T-helper 2 cell (primary cell): ENCODE data around the gene PTGR3.
A peak's percentile ranks its signal among the peaks of the same experiment; 100 is the strongest.

Source experiments
- DNase-seq, 5 experiments: peaks; one replicate each; pipeline versions ENCODE4 v3.0.0 to v3.0.0-alpha.2; 2012 to 2022

Gene PTGR3

GRCh38 chr18:75234901-75235300 is 26.0 kb upstream of the PTGR3 start:
- no peak for DNase-seq

- DNase-seq: no peak
These were observed 22.1 kb upstream of the PTGR3 start for GRCh38 chr18:75231053-75231406.

- DNase-seq: no peak
These were observed 21.5 kb upstream of the PTGR3 start for GRCh38 chr18:75230163-75231052.

DNA sequence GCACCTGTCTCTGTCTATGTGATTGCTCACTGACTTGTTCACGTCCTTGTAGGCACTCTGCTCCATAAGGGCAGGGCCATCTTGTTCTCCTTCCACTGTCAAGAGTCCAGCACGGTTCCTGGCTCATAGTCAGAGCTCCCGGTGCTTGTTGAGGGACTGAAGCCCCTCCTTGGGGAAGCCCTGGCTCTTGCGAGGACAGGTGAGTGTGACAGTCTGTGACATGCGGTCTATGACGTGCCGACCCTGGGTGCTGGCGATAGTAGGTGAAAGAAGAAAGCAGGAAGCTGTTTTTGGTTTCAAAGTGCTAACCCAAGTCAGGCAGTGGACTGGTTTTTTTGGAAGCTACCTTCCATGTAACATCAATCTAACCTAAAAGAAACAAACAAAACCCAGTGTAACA is 20.5 kb upstream of the PTGR3 start:
- DNase-seq: peak in 1 of 5 experiments; percentile 42

GRCh38 chr18:75228967-75229366 is 20.0 kb upstream of the PTGR3 start:
- no peak for DNase-seq

DNA sequence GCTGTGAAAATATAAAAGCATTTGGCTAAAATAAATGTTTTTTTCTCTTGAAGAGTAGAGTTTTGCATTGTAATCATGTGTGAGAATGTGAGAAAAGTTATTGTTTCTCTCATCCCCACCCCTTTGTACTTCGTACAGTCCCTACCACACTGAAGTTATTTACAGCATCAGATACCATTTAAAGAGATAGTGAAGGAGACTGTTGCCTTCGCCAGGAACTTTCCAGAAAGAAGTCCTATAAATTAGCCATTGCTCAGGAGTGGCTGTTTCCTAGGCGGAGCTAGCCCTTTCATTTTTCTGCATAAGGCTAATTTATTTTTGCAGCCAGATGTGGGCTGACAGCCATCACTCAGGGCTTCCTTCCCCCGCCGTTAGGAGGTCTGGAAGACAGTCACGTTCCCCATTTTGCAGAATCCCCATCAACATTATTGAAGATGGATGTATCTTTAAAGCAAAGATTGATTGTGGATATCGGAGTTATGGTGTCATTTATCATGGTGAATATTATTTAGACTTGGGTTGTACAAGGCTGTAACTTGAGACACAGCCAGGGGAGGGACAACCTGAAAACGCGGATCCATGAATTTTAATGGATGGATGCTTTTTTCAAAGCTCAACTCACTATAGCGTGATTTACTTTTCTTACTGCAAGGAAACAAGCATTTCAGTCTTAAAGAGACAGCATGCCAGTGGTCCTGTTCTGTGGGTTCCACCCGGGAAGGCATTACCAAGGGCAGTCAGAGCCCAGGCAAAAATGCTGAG is 18.8 kb upstream of the PTGR3 start:
- no peak for DNase-seq

DNA sequence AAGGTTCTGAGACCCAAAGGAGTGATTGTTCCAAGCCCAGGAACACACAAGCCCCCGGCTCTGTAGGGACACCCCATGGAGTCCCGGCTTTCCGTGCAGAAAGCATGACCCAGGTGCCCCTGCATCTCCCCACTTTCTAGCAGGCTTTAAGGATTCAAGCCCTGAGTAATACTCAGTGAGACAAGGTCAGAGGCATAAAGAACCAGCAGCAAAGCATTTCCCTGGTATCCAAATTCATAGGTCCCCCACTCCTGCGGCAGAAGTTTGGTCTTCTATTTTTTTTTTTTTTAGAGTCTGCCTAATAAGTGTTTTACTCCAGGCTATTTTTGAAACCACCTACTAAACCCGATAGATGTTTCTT is 18.0 kb upstream of the PTGR3 start:
- DNase-seq: no peak

- no peak for DNase-seq
These were observed 17.5 kb upstream of the PTGR3 start for GRCh38 chr18:75226286-75226955.

DNA sequence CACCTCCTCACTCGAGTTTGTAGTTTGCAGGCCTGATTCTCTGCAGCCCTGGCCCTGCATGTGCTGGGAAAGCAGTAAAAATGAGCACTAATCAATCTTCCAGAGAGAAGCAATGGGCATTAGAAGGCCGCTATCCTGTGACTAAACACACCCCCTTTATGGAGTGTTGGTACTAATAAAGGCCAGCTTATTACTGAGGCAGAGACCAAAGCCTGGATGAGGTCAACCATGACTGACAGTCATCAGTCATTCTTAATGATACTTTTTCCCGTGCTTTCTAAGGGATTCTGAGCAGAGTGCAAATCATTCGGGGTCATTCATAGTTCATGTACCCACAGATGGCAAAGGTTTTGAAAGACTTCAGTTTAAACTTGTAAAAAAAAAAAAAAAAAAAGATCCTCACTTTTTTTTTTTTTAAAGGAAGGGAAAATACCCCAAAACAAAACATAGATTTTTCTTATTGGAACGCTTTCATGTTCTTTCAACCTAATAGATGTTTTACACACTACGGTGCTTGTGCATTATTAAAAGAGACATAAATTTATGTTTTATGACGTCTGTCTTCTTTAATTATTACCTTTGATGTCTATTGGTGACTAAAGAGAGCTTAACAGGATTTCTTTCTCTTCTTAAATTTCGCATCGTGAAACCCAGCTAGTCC is 14.9 kb upstream of the PTGR3 start:
- DNase-seq: no peak

- DNase-seq: no peak
These were observed 13.5 kb upstream of the PTGR3 start for GRCh38 chr18:75222407-75222806.

GRCh38 chr18:75221897-75222296 is 13.0 kb upstream of the PTGR3 start:
- no peak for DNase-seq

DNA sequence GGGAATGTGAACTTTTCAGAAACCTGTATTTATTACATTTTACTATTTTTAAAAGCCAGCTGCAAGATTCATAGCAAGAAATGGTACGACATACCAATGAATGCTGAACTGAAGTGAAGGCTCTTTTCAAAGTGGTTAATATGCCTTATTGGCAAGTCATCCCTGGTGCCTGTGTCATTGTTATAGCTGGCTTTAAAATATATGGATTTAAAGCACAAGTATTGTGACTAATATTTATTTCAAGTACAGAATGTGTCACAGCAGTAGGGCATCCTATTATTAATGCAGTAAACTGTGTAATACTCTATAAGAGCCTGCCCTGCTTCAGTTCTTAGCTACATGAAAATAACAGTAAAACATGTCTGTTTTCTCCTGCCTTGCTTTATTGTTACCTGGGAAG is 12.5 kb upstream of the PTGR3 start:
- no peak for DNase-seq

GRCh38 chr18:75220551-75221355 is 11.8 kb upstream of the PTGR3 start:
- no peak for DNase-seq

DNA sequence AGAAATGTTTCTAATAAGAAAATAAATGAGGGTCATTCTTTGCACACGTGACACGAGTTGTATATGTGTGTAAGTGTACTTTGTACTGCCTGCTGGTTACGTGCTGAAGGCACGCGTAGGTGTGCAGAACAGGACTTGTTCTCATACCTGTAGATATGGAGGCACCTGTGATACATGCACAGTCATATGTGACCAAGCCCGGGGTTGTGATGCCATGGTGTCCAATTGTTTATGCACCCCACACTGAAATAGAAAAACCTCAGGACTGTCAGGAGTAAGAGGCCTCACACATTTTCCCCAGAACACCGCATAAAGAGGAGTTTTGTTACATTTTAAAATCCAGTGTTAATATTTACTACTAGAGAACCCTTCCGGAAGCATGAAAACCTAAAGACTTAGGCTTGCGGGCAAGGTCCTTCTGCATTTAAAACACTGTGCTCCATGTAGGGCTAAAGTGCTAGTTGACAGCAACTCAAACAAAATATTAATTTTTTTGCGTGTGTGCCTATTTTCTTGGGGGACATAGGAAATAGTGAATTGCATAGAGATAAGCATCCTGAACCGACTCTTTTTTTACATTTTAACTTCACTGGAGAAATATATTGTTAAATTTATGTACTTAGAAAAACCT is 10.9 kb upstream of the PTGR3 start:
- DNase-seq: no peak

DNA sequence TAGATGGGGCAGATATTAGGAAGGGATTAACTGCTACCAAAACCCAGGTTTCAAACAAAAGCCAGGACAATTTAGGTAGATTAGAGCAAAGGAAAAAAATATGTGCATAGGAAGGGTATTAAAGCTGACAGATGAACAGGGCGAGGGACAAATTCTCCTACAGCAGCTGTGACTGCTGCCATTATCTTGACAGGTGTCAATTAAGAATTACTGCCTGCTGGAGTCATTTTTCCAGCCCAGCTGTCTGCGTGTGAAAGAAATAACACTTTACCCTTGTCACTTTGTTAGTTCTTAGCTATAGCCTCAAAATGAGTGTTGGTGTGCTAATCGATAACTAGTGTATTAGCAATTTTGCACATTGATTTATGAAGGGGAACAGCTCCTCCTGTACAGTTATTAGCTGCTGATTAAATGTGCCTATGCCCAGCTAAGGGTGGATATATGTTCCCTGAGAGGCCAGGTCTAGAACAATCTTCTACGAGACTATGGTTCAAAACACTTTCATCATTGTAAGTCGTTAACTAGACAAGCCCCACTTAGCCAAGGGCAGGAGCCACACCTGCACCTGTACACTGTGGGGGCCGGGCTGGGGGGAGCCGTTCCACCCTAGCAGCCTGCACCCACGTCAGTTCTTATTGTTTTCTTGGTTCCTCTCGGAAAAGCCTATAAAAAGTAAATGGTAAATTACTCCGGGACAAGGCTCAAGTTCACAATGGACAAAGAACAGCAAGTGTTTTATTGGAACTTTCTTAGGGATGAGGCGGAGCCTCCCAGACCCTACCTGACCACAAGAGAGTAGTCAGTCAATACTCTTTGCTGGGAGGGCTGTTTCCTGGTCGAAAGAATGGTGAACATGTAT is 9.4 kb upstream of the PTGR3 start:
- no peak for DNase-seq

- DNase-seq: no peak
These were observed 8.2 kb upstream of the PTGR3 start for GRCh38 chr18:75216911-75217689.

- DNase-seq: peak in 2 of 5 experiments; percentile 66 to 81
These were observed 7.4 kb upstream of the PTGR3 start for GRCh38 chr18:75216212-75216910.

- DNase-seq: no peak
These were observed 6.7 kb upstream of the PTGR3 start for GRCh38 chr18:75215663-75216062.
